ENCODE data around the gene C2orf74.

DNA sequence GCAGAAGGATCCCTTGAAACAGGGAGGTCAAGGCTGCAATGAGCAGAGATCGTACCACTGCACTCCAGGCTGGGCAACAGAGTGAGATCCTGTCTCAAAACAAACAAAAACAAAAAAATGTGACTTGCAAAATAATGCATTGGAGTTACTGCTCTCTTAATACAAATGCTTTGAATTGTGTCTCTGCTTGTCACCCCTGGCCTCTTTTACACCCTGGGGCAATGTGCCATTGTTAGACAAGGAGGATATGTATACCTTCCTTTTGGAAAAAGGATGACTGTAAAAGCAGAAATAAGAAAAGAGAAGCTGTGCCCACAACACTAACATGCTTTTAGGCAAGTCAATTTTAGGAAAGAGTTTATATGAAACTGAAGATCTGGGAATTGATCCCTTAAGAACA is 20.8 kb upstream of the C2orf74 start:
- TF ChIP-seq, protein P1, sequence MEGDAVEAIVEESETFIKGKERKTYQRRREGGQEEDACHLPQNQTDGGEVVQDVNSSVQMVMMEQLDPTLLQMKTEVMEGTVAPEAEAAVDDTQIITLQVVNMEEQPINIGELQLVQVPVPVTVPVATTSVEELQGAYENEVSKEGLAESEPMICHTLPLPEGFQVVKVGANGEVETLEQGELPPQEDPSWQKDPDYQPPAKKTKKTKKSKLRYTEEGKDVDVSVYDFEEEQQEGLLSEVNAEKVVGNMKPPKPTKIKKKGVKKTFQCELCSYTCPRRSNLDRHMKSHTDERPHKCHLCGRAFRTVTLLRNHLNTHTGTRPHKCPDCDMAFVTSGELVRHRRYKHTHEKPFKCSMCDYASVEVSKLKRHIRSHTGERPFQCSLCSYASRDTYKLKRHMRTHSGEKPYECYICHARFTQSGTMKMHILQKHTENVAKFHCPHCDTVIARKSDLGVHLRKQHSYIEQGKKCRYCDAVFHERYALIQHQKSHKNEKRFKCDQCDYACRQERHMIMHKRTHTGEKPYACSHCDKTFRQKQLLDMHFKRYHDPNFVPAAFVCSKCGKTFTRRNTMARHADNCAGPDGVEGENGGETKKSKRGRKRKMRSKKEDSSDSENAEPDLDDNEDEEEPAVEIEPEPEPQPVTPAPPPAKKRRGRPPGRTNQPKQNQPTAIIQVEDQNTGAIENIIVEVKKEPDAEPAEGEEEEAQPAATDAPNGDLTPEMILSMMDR (IDR thresholded peaks at IDR 0.05; ENCODE audit: insufficient read depth, low read depth, low read length), result no peak
- no peak for TF ChIP-seq EZH2 (IDR thresholded peaks at IDR 0.05; ENCODE audit: insufficient read depth, low read length)
